ENCODE results near the gene INPP1. TPM values are rescaled to one million over a fixed set of nuclear protein-coding genes. Genes with fewer than 3 reads are reported as not detected.

Gene INPP1
- total RNA-seq, 1 experiment from 2014 or later = 4.3 TPM

DNA sequence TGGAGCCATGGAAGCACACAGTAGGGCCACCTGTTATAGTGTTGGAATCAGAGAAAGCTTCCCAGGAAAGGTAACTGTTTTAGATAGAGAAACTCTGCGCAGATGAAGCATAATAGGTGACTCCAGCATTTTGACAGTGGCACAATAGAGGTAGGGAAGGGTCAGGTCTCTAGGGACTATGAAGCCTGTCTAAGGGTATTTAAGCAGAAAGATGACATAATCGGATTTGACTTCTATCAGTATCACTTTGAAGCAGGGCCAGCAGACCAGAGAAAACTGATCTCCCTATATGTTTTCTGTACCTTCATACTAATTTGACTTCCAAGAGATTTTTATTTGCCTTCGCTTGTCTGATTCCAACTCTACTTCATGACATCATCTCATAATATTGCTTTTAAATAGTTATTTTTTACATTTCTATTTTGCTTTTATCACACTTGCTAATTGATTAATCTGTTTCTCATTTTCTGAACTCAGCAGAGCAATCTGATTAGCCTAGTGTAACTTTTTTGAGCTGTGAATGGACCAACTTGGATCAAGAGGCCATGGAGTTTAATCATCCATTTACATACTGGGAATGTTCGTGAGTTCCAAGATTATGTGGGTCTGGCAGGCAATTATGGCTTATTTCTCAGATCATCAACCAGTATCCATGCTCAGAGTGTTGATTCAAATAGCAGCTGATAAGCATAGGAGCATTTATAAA, 15.4 kb upstream of the INPP1 start:
- H3K27me3 Mint-ChIP-seq (ENCODE audit: low read depth) = 0 out of 2 replicates have a peak, but pooled peaks cover 5% of the 10 kb centered on the region
- H3K56ac ChIP-seq (ENCODE audit: insufficient read length, low read depth, low read length) = no peak overlapping the region
- no peak overlapping the region for H3K9ac ChIP-seq (ENCODE audit: extremely low read depth, insufficient read length, low read length)
- no peaks in the 10 kb centered on the region for H3K9me3 Mint-ChIP-seq
- H3T11ph ChIP-seq (ENCODE audit: low read length) = no peak overlapping the region
- H3K27ac ChIP-seq (ENCODE audit: insufficient read length, low read depth, low read length) = no peak overlapping the region
- TF ChIP-seq, protein P1, sequence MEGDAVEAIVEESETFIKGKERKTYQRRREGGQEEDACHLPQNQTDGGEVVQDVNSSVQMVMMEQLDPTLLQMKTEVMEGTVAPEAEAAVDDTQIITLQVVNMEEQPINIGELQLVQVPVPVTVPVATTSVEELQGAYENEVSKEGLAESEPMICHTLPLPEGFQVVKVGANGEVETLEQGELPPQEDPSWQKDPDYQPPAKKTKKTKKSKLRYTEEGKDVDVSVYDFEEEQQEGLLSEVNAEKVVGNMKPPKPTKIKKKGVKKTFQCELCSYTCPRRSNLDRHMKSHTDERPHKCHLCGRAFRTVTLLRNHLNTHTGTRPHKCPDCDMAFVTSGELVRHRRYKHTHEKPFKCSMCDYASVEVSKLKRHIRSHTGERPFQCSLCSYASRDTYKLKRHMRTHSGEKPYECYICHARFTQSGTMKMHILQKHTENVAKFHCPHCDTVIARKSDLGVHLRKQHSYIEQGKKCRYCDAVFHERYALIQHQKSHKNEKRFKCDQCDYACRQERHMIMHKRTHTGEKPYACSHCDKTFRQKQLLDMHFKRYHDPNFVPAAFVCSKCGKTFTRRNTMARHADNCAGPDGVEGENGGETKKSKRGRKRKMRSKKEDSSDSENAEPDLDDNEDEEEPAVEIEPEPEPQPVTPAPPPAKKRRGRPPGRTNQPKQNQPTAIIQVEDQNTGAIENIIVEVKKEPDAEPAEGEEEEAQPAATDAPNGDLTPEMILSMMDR (conservative IDR thresholded peaks at IDR 0.05) = no peak
- no peak overlapping the region for H3K4me2 ChIP-seq (ENCODE audit: insufficient read depth, insufficient read length, low read length)
- no peak overlapping the region for H2BK120ac ChIP-seq (ENCODE audit: low read depth, low read length, poor library complexity, severe bottlenecking)
- H3K14ac ChIP-seq (ENCODE audit: insufficient read depth, low read length) = no peak overlapping the region
- no peaks in the 10 kb centered on the region for H4K20me1 ChIP-seq (ENCODE audit: control insufficient read depth, insufficient read depth, insufficient read length)
- no peaks in the 10 kb centered on the region for H3K79me1 ChIP-seq (ENCODE audit: insufficient read depth, low read depth, low read length, poor library complexity, severe bottlenecking)
- H2AK5ac ChIP-seq (ENCODE audit: insufficient read length, low read length) = no peak overlapping the region
- H3K79me2 ChIP-seq (ENCODE audit: insufficient read depth, low read length) = no peaks in the 10 kb centered on the region
- no peaks in the 10 kb centered on the region for H3K23me2 ChIP-seq (ENCODE audit: insufficient read length, low read depth, low read length, poor library complexity, severe bottlenecking)
- no peak overlapping the region for H3K23ac ChIP-seq (ENCODE audit: insufficient read length, low read depth, low read length)
- H3K4me3 Mint-ChIP-seq = no peak overlapping the region
- no peak overlapping the region for H4K5ac ChIP-seq (ENCODE audit: insufficient read length, low read depth, low read length)
- no peak overlapping the region for H3K27ac Mint-ChIP-seq
- no peak overlapping the region for H2BK12ac ChIP-seq (ENCODE audit: insufficient read length, low read depth, low read length)
- H3K18ac ChIP-seq (ENCODE audit: insufficient read length, low read depth, low read length) = no peak overlapping the region
- H4K8ac ChIP-seq (replicated peaks; ENCODE audit: insufficient read length, low read depth, low read length) = no peak overlapping the region
- DNase-seq = no peak
- H3K27me3 ChIP-seq (ENCODE audit: insufficient read depth, low read length) = no peaks in the 10 kb centered on the region
- no peak overlapping the region for H2BK15ac ChIP-seq (ENCODE audit: low read depth, low read length)
- WGBS (ENCODE audit: extremely low coverage, insufficient read length, low lambda C conversion rate) = no CpG with 5 or more reads among the region's 4 CpGs
- H4K91ac ChIP-seq (ENCODE audit: insufficient read length, low read depth, low read length) = no peak overlapping the region
- no peak overlapping the region for H2AFZ ChIP-seq (ENCODE audit: low read length)
- no peak overlapping the region for H2BK20ac ChIP-seq (ENCODE audit: low read depth, low read length, poor library complexity, severe bottlenecking)
- no peaks in the 10 kb centered on the region for H3K36me3 Mint-ChIP-seq (ENCODE audit: insufficient read depth in 1 of 3, low read depth in 3 of 3)
- no peaks in the 10 kb centered on the region for H3K9me3 ChIP-seq (ENCODE audit: control insufficient read depth, low read depth, low read length)
- no peaks in the 10 kb centered on the region for H3K4me1 ChIP-seq (ENCODE audit: insufficient read depth, low read length)
- H3K4me1 Mint-ChIP-seq = no peaks in the 10 kb centered on the region
- no peak overlapping the region for H2BK5ac ChIP-seq (ENCODE audit: insufficient read length, low read length)
- no peak overlapping the region for H3K4ac ChIP-seq (ENCODE audit: low read depth, low read length)

All from H9 (cell line).